GM12878 (cell line): Measurements from ENCODE around the gene R3HDM2. TPM values are rescaled to one million over a fixed set of nuclear protein-coding genes. Genes with fewer than 3 reads are reported as not detected.

ENCODE experiments used
- ATAC-seq: fragments of 200-7000 bp; cut with Tn5 transposase; 3 replicates; pipeline ENCODE4 v1.9.1; 2020; ENCODE audit warnings: mild to moderate bottlenecking, moderate library complexity
- BruUV-seq: library from RNA; stranded (reverse); fragments of 400-500 nt; replicated peaks from 2 replicates; lab custom pipeline; 2021; lab: Mats Ljungman, UMichigan
- CTCF ChIA-PET: fragments of 300-600 bp; sonication (Branson Sonifier 250); formaldehyde crosslinking; extraction: SDS; loops from one replicate; lab custom pipeline; 2021; ENCODE audit warnings: inconsistent platforms; lab: Yijun Ruan, JAX
- POLR2A ChIA-PET: fragments of 350-600 bp; formaldehyde crosslinking; extraction: SDS; loops from one replicate; lab custom pipeline; 2021; ENCODE audit warnings: inconsistent platforms; lab: Charles Lee
- RAD21 ChIA-PET: fragments of 300-600 bp; sonication (Branson Sonifier 250); formaldehyde crosslinking; loops from one replicate; lab custom pipeline; 2023; ENCODE audit warnings: antibody characterized with exemption; ENCODE audit not compliant: unreplicated experiment; lab: Charles Lee
- SMC1A ChIA-PET: fragments of 300-600 bp; sonication (Branson Sonifier 250); formaldehyde crosslinking; loops from one replicate; lab custom pipeline; 2023; ENCODE audit not compliant: unreplicated experiment, uncharacterized antibody; lab: Charles Lee
- DNase-seq: peaks from one replicate; pipeline ENCODE4 v3.0.0-alpha.2; 2011; ENCODE audit warnings: low read depth, low spot score
- FAIRE-seq: peaks from 3 replicates; lab custom pipeline; 2011; peaks lifted over from hg19 to GRCh38; lab: Jason Lieb, UNC
- H2AFZ ChIP-seq: 2 replicates; pipeline ENCODE4 v1.6.0; 2011; ENCODE audit warnings: low read depth, low read length, control low read depth; ENCODE audit not compliant: control insufficient read depth
- H3K27ac ChIP-seq: 2 replicates; pipeline ENCODE4 v1.5.1; 2011; ENCODE audit warnings: control low read depth; ENCODE audit not compliant: control insufficient read depth, insufficient read depth
- H3K27me3 ChIP-seq, 2 experiments: replicated peaks in 1 of 2; 2 replicates each; pipeline versions ENCODE4 v1.6.0 to v1.6.1; 2011; ENCODE audit warnings: low read length in 1 of 2; ENCODE audit not compliant: control insufficient read depth in 2 of 2, insufficient read depth in 2 of 2
- H3K36me3 ChIP-seq, 2 experiments: 2 replicates each; pipeline ENCODE4 v1.5.1; 2011; ENCODE audit warnings: low read length in 1 of 2; ENCODE audit not compliant: control insufficient read depth in 2 of 2, insufficient read depth in 2 of 2
- H3K4me1 ChIP-seq: 2 replicates; pipeline ENCODE4 v1.6.1; 2011; ENCODE audit warnings: mild to moderate bottlenecking, low read length, moderate library complexity, mixed read lengths; ENCODE audit not compliant: control insufficient read depth, insufficient read depth
- H3K4me2 ChIP-seq: 2 replicates; pipeline ENCODE4 v1.6.0; 2011; ENCODE audit warnings: control low read depth; ENCODE audit not compliant: control insufficient read depth, insufficient read depth
- H3K4me3 ChIP-seq: fragments of 200-600 bp; sonication (generic); 2 replicates; pipeline ENCODE4 v1.5.1; 2016
- H3K79me2 ChIP-seq: 2 replicates; pipeline ENCODE4 v1.6.0; 2011; ENCODE audit warnings: low read length; ENCODE audit not compliant: control insufficient read depth, insufficient read depth
- H3K9ac ChIP-seq: 2 replicates; pipeline ENCODE4 v1.8.0; 2011; ENCODE audit warnings: low read length, control low read depth, mixed read lengths; ENCODE audit not compliant: control insufficient read depth, insufficient read depth
- H3K9me3 ChIP-seq: replicated peaks from 3 replicates; pipeline ENCODE4 v1.5.1; 2011; ENCODE audit warnings: mild to moderate bottlenecking, low read length; ENCODE audit not compliant: control insufficient read depth, insufficient read depth
- H4K20me1 ChIP-seq: 2 replicates; pipeline ENCODE4 v1.6.0; 2011; ENCODE audit not compliant: control insufficient read depth, insufficient read depth
- BHLHE40 ChIP-seq, 2 experiments: fragments of 450-650 bp in 1 of 2; IDR thresholded peaks; 2 replicates each; pipeline ENCODE4 v1.6.1; 2011 to 2017; ENCODE audit warnings: low read depth in 2 of 2, borderline replicate concordance in 1 of 2, improper control_type of control experiment in 1 of 2, low read length in 1 of 2, mild to moderate bottlenecking in 1 of 2
- BMI1 ChIP-seq: fragments of 450-650 bp; IDR thresholded peaks from 2 replicates; pipeline ENCODE4 v1.6.1; 2016; ENCODE audit warnings: mild to moderate bottlenecking, moderate library complexity, borderline replicate concordance
- CBFB ChIP-seq: IDR thresholded peaks from 2 replicates; pipeline ENCODE4 v1.6.1; 2016; ENCODE audit warnings: antibody characterized with exemption, low read depth
- EED ChIP-seq: sonication (generic); IDR thresholded peaks from 2 replicates; pipeline ENCODE4 v1.6.1; 2016; ENCODE audit warnings: antibody characterized with exemption, low read depth
- EZH2 ChIP-seq: IDR thresholded peaks from 2 replicates; pipeline ENCODE4 v1.6.1; 2012; ENCODE audit warnings: low read depth, mild to moderate bottlenecking, control low read depth, inconsistent platforms, low read length, borderline replicate concordance; ENCODE audit not compliant: control insufficient read depth
- IRF3 ChIP-seq: fragments of 450-650 bp; IDR thresholded peaks from 2 replicates; pipeline ENCODE4 v1.6.1; 2014; ENCODE audit warnings: mild to moderate bottlenecking
- NRF1 ChIP-seq: conservative IDR thresholded peaks from 2 replicates; pipeline ENCODE4 v1.6.1; 2011; ENCODE audit warnings: mild to moderate bottlenecking, low read depth, low read length, improper control_type of control experiment
- POLR2A ChIP-seq: IDR thresholded peaks from 2 replicates; pipeline ENCODE4 v1.6.1; 2011; ENCODE audit warnings: low read depth, mild to moderate bottlenecking, low read length
- RAD21 ChIP-seq: IDR thresholded peaks from 2 replicates; pipeline ENCODE4 v1.6.1; 2011; ENCODE audit warnings: mild to moderate bottlenecking, low read depth, low read length, moderate library complexity; ENCODE audit not compliant: insufficient read depth
- TCF3 ChIP-seq: IDR thresholded peaks from 2 replicates; pipeline ENCODE4 v1.6.1; 2012; ENCODE audit warnings: low read depth, mild to moderate bottlenecking, low read length, borderline replicate concordance; ENCODE audit not compliant: insufficient read depth
- YBX1 ChIP-seq: fragments of 450-650 bp; IDR thresholded peaks from 2 replicates; pipeline ENCODE4 v1.6.1; 2016; ENCODE audit warnings: antibody characterized with exemption
- YY1 ChIP-seq: IDR thresholded peaks from 2 replicates; pipeline ENCODE4 v1.6.1; 2011; ENCODE audit warnings: low read depth, mild to moderate bottlenecking, low read length
- ZNF207 ChIP-seq: fragments of 450-650 bp; IDR thresholded peaks from 2 replicates; pipeline ENCODE4 v1.6.1; 2014; ENCODE audit warnings: antibody characterized with exemption, mild to moderate bottlenecking, borderline replicate concordance
- ZNF24 ChIP-seq: fragments of 450-650 bp; IDR thresholded peaks from 2 replicates; pipeline ENCODE4 v1.6.1; 2017; ENCODE audit warnings: antibody characterized with exemption, mild to moderate bottlenecking
- WGBS: methylation state at CpG from one replicate; pipeline ENCODE4 v1.1.6; 2016; ENCODE audit warnings: low lambda C conversion rate; ENCODE audit not compliant: insufficient replicate concordance, insufficient coverage; ENCODE audit errors: missing lambda C conversion rate; 5-methylcytosine and 5-hydroxymethylcytosine counted together
- in situ Hi-C: fragments of 300-500 bp; cut with MboI; formaldehyde crosslinking; loops from 9 replicates; pipeline ENCODE4 v1.14.3; 2018; ENCODE audit warnings: mixed read lengths
- intact Hi-C: fragments of 100-400 bp; cut with micrococcal nuclease; formaldehyde crosslinking; loops from one replicate; pipeline ENCODE4 v1.14.2; 2022; ENCODE audit not compliant: unreplicated experiment
- polyA plus RNA-seq, 11 experiments: library from polyadenylated mRNA; depleted of rRNA in 4 of 11; unstranded in 6 of 11; stranded (reverse) in 5 of 11; fragments of >200 nt; fragmentation: Nextera tagmentation in 4 of 11; fragmentation: Illumina TruSeq in 1 of 11; extraction: Ambion mirVana in 4 of 11; extraction: Trizol in 1 of 11; gene quantifications; 1 replicate in 1 of 11; 2 replicates in 10 of 11; pipeline versions ENCODE4 v1.2.1 to v1.2.3, GENCODE V29; 2011 to 2016; ENCODE audit warnings: inconsistent platforms in 2 of 11, missing spikeins in 2 of 11, low read depth in 1 of 11
- total RNA-seq, 4 experiments: library from RNA; depleted of rRNA in 3 of 4; stranded (reverse); fragments of >200 nt in 3 of 4; fragmentation: Illumina TruSeq in 1 of 4; extraction: Trizol in 1 of 4; gene quantifications; 2 replicates each; pipeline versions ENCODE4 v1.2.1 to v1.2.3, GENCODE V29; 2013 to 2021
- TF ChIP-seq, protein P1 (sequence below): IDR thresholded peaks from 2 replicates; pipeline ENCODE4 v1.6.1; 2011; ENCODE audit warnings: low read depth, low read length, improper control_type of control experiment, borderline replicate concordance
- TF ChIP-seq, protein P2 (sequence below): IDR thresholded peaks from 2 replicates; pipeline ENCODE4 v1.6.1; 2012; ENCODE audit warnings: low read depth, low read length, improper control_type of control experiment
- TF ChIP-seq, protein P3 (sequence below): fragments of 450-650 bp; IDR thresholded peaks from 2 replicates; pipeline ENCODE4 v1.6.1; 2017; ENCODE audit warnings: mild to moderate bottlenecking

R3HDM2 gene
- total and polyA plus RNA-seq, 10 of the 15 experiments (the other 5 are each of a cell fraction or from before 2014, with no cell fraction given), result 4.6 to 26.1 (median 11.2) TPM

DNA sequence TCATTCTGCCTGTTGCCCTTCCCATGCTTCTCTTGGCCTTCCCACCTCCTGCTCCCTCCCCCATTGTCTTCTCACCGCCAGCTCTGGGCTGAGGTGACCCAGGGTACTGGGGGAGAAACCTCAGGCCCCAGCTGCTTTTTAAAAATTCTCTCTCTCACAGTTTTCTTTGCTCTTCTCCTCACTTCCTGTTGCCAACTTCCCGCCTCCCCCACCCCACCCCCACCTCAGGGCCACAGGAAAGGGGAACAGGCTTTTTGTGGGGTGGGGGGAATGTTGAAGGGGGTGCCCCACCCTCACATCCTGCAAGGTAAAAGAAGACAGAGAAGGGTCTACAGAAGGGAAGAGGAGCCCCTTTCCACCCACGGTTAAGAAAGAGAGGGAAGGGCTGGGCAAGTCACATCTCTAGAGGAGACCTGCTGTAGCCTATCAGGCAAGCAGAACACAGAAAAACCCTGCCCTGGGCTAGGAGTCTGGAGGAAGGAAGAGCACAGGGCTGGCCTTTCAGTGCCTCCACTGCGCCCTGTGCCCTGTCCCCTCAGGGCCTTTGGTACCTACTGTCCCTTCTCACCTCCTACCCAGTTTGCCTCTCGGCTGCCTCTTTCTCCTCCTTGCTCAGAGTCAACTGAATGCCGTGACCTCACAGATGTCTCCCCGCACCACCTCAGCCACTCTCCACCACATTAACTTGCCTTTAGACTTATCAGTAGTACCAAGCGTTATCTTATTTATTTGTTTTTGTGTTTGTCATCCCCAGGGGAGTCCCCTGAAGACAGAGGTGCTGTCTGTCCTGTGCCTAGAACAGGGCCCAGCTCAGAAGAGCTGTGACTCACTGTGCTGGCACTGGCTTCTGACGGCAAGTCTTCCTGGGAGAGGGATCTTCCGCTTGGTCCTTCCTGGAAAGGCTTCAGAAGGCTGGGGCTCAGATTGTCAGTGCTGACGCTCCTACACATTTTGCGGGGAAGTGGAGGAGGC is 47.2 kb upstream of the R3HDM2 start:
- FAIRE-seq (no peak), ATAC-seq (peak; percentile 62), DNase-seq (peak; percentile 41)
- Histone ChIP-seq H2AFZ (peak overlapping the region; percentile 76), H3K9ac (peak overlapping the region; percentile 74), H4K20me1 (no peaks in the 10 kb centered on the region), H3K27ac (peak overlapping the region; percentile 85), H3K4me2 (peak overlapping the region; percentile 99), H3K9me3 (no peaks in the 10 kb centered on the region), H3K79me2 (peaks cover 44% of the 10 kb centered on the region), H3K27me3 (no peaks in the 10 kb centered on the region), H3K36me3 (peaks cover 1 to 17% of the 10 kb centered on the region in 2 experiments), H3K4me1 (peaks cover 34% of the 10 kb centered on the region), H3K4me3 (peak overlapping the region; percentile 92)
- RAD21 ChIA-PET, result interaction anchor here (0.7 to 2.0 kb wide), 11 partner anchors 15 to 267 kb away, joined by 3 to 15 read pairs (median 4); partner anchors contain the start of genes DCTN2, DDIT3, GLI1 and INHBE
- WGBS, result 10% methylated on average over 11 of the region's 12 CpGs
- POLR2A ChIA-PET, result interaction anchor here (0.6 to 2.5 kb wide), 13 partner anchors 8 to 267 kb away, joined by 3 to 16 read pairs (median 8); partner anchors contain the start of genes DDIT3, INHBE and TSPAN31
- in situ Hi-C loops, result no loop called here
- BruUV-seq, result no TSS peak
- CTCF ChIA-PET, result interaction anchor here (0.7 to 8.1 kb wide), 14 partner anchors 8 to 264 kb away, joined by 3 to 114 read pairs (median 7); partner anchors contain the start of genes DDIT3, GLI1 and INHBE
- SMC1A ChIA-PET, result interaction anchor here (0.6 to 2.7 kb wide), 11 partner anchors 12 to 69 kb away, joined by 3 to 18 read pairs (median 8); partner anchors contain the start of genes DCTN2, DDIT3 and GLI1
- intact Hi-C loops, result loop anchor here (5.0 to 10.0 kb wide), 2 partner anchors 44 to 277 kb away; partner anchors contain the start of genes CDK4, DDIT3, MARCHF9 and MBD6
- TF ChIP-seq, protein P1, sequence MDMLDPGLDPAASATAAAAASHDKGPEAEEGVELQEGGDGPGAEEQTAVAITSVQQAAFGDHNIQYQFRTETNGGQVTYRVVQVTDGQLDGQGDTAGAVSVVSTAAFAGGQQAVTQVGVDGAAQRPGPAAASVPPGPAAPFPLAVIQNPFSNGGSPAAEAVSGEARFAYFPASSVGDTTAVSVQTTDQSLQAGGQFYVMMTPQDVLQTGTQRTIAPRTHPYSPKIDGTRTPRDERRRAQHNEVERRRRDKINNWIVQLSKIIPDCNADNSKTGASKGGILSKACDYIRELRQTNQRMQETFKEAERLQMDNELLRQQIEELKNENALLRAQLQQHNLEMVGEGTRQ, result no peak
- TF ChIP-seq, protein P2, sequence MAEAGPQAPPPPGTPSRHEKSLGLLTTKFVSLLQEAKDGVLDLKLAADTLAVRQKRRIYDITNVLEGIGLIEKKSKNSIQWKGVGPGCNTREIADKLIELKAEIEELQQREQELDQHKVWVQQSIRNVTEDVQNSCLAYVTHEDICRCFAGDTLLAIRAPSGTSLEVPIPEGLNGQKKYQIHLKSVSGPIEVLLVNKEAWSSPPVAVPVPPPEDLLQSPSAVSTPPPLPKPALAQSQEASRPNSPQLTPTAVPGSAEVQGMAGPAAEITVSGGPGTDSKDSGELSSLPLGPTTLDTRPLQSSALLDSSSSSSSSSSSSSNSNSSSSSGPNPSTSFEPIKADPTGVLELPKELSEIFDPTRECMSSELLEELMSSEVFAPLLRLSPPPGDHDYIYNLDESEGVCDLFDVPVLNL, result no peak
- no peak for TF ChIP-seq BHLHE40 (IDR thresholded peaks at IDR 0.05; ENCODE audit: borderline replicate concordance in 1 of 2, low read depth in 2 of 2, low read length in 1 of 2)
- TF ChIP-seq, protein P3, sequence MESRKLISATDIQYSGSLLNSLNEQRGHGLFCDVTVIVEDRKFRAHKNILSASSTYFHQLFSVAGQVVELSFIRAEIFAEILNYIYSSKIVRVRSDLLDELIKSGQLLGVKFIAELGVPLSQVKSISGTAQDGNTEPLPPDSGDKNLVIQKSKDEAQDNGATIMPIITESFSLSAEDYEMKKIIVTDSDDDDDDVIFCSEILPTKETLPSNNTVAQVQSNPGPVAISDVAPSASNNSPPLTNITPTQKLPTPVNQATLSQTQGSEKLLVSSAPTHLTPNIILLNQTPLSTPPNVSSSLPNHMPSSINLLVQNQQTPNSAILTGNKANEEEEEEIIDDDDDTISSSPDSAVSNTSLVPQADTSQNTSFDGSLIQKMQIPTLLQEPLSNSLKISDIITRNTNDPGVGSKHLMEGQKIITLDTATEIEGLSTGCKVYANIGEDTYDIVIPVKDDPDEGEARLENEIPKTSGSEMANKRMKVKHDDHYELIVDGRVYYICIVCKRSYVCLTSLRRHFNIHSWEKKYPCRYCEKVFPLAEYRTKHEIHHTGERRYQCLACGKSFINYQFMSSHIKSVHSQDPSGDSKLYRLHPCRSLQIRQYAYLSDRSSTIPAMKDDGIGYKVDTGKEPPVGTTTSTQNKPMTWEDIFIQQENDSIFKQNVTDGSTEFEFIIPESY, result no peak
- no peak for TF ChIP-seq IRF3
- no peak for TF ChIP-seq NRF1
- no peak for TF ChIP-seq ZNF207
- no peak for TF ChIP-seq RAD21
- TF ChIP-seq BMI1, result no peak
- no peak for TF ChIP-seq ZNF24
- TF ChIP-seq EED, result peak; percentile 45; the same call in 1 of the 2 replicates
- no peak for TF ChIP-seq CBFB
- TF ChIP-seq YY1, result no peak
- no peak for TF ChIP-seq TCF3
- no peak for TF ChIP-seq EZH2
- no peak for TF ChIP-seq YBX1
- peak; percentile 68 for TF ChIP-seq POLR2A
